ENCODE measurements around the gene NPEPPS.
A peak's percentile ranks its signal among the peaks of the same experiment; 100 is the strongest.
"Not testable (repeated sequence)": the region's sequence is repeated elsewhere in the genome, so short reads cannot be mapped to it uniquely, and the experiment has no call there.

The NPEPPS gene

DNA sequence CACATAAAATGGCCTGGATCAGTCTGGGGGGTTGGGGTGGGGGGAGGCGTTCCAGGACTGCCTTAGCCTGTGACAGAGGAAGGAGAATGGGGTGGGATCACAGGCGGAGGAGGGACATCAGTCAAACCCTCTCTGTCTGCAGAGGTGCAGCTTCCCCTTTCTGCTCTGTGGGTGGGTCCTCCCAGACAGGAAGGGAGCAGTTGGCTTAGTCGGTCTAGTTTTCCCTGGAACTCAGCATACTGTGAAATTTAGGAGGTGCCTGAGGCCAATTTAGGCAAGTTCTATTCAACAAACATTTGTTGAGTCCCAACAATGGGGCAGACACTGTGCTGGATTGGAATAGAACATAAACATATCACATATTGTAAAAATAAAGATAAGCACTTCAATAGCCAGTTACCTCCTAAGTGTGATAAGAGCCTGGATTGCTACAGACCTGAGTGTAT, 19.2 kb upstream of the NPEPPS start (continued):
- TF ChIP-seq, protein P1, sequence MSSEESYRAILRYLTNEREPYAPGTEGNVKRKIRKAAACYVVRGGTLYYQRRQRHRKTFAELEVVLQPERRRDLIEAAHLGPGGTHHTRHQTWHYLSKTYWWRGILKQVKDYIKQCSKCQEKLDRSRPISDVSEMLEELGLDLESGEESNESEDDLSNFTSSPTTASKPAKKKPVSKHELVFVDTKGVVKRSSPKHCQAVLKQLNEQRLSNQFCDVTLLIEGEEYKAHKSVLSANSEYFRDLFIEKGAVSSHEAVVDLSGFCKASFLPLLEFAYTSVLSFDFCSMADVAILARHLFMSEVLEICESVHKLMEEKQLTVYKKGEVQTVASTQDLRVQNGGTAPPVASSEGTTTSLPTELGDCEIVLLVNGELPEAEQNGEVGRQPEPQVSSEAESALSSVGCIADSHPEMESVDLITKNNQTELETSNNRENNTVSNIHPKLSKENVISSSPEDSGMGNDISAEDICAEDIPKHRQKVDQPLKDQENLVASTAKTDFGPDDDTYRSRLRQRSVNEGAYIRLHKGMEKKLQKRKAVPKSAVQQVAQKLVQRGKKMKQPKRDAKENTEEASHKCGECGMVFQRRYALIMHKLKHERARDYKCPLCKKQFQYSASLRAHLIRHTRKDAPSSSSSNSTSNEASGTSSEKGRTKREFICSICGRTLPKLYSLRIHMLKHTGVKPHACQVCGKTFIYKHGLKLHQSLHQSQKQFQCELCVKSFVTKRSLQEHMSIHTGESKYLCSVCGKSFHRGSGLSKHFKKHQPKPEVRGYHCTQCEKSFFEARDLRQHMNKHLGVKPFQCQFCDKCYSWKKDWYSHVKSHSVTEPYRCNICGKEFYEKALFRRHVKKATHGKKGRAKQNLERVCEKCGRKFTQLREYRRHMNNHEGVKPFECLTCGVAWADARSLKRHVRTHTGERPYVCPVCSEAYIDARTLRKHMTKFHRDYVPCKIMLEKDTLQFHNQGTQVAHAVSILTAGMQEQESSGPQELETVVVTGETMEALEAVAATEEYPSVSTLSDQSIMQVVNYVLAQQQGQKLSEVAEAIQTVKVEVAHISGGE (tag by site-specific recombination; conservative IDR thresholded peaks at IDR 0.05; ENCODE audit: low read depth), result 0 out of 2 replicates have a peak, but pooled peaks have one; percentile 14
- 0 out of 2 replicates have a peak, but pooled peaks have one; percentile 13 for TF ChIP-seq ZBTB17 (tag by site-specific recombination; IDR thresholded peaks at IDR 0.05)
- TF ChIP-seq, protein P2, sequence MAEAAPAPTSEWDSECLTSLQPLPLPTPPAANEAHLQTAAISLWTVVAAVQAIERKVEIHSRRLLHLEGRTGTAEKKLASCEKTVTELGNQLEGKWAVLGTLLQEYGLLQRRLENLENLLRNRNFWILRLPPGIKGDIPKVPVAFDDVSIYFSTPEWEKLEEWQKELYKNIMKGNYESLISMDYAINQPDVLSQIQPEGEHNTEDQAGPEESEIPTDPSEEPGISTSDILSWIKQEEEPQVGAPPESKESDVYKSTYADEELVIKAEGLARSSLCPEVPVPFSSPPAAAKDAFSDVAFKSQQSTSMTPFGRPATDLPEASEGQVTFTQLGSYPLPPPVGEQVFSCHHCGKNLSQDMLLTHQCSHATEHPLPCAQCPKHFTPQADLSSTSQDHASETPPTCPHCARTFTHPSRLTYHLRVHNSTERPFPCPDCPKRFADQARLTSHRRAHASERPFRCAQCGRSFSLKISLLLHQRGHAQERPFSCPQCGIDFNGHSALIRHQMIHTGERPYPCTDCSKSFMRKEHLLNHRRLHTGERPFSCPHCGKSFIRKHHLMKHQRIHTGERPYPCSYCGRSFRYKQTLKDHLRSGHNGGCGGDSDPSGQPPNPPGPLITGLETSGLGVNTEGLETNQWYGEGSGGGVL (tag by site-specific recombination; IDR thresholded peaks at IDR 0.05), result 0 out of 2 replicates have a peak, but pooled peaks have one; percentile 18

DNA sequence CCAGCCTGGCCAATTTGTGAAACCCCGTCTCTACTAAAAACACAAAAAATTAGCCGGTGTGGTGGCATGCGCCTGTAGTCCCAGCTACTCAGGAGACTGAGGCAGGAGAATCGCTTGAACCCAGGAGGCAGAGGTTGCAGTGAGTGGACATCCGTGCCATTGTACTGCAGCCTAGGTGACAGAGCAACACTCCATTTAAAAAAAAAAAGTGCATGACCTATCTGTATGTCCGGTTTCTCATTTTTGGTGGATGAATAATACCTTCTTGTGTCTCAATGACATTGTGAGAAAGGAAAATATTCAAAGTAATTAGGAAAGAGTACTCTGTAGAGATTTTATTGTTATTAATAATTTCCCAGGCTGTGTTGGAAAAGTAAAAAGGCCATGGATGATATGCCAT, 17.6 kb upstream of the NPEPPS start:
- H3K27ac ChIP-seq (ENCODE audit: extremely low read depth, low read depth, low read length); CTCF ChIA-PET; POLR2A ChIA-PET: not testable (repeated sequence)

DNA sequence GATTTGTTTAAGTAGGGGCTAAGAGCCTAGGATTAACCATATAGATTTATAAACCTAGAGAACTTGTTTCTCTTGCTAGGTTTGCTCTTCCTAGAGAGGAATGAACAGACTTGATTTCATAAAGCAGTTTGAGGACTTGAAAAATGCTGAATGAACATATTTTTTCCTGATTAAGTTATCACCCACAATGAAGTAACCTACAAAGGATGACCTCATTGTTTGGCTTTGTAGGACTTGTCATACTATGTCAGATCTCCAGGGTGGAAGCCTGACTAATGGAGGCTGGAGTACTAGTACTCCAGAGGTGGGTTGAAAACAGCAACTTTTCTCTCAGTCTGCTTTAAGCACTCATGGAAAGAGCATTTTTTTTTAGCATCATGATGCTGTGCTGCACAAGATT, 12.0 kb upstream of the NPEPPS start:
- H3K4me3 ChIP-seq (ENCODE audit: low read depth, low read length); CTCF ChIA-PET; H3K4me1 ChIP-seq (ENCODE audit: control insufficient read depth, insufficient read depth, low read length); POLR2A ChIA-PET; H3K36me3 ChIP-seq (ENCODE audit: control insufficient read depth in 2 of 2, insufficient read depth in 1 of 2, low read length in 2 of 2); H3K27ac ChIP-seq (ENCODE audit: extremely low read depth, low read depth, low read length); H3K9me3 ChIP-seq (ENCODE audit: control insufficient read depth, insufficient read depth, low read depth, low read length): not testable (repeated sequence)
- TF ChIP-seq, protein P3, sequence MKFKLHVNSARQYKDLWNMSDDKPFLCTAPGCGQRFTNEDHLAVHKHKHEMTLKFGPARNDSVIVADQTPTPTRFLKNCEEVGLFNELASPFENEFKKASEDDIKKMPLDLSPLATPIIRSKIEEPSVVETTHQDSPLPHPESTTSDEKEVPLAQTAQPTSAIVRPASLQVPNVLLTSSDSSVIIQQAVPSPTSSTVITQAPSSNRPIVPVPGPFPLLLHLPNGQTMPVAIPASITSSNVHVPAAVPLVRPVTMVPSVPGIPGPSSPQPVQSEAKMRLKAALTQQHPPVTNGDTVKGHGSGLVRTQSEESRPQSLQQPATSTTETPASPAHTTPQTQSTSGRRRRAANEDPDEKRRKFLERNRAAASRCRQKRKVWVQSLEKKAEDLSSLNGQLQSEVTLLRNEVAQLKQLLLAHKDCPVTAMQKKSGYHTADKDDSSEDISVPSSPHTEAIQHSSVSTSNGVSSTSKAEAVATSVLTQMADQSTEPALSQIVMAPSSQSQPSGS (tag by site-specific recombination; IDR thresholded peaks at IDR 0.05; ENCODE audit: low read depth), result peak; percentile 67
- peak; percentile 42; the same call in 1 of the 2 replicates for TF ChIP-seq ZNF629 (tag by site-specific recombination; IDR thresholded peaks at IDR 0.05)
- peak; percentile 32 for TF ChIP-seq ZBTB17 (tag by site-specific recombination; IDR thresholded peaks at IDR 0.05)

More for the DNA sequence above, 17.6 kb upstream of the NPEPPS start:
- not testable (repeated sequence) for H3K36me3 ChIP-seq (ENCODE audit: control insufficient read depth in 2 of 2, insufficient read depth in 1 of 2, low read length in 2 of 2); H3K9me3 ChIP-seq (ENCODE audit: control insufficient read depth, insufficient read depth, low read depth, low read length); H3K4me1 ChIP-seq (ENCODE audit: control insufficient read depth, insufficient read depth, low read length); H3K4me3 ChIP-seq (ENCODE audit: low read depth, low read length)

DNA sequence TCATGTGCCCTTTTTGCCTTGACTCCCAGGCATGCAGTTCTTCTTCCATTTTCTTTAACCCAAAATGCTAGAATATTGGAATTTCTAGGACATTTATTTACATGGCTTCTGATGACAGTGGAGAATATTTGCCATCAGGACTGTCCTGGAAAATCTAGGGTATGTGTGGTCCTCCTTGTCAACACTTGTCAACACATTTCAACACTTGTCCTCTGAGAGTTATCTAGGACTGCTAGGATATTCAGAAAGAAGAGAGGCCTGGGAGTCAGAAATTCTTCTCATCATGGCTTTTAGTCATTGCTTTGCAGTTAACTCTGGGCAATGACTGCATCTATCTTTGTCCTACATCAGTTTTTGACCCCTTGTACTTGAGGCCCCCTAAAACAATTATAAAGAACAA, 11.5 kb upstream of the NPEPPS start:
- CTCF ChIA-PET; H3K9me3 ChIP-seq (ENCODE audit: control insufficient read depth, insufficient read depth, low read depth, low read length); H3K36me3 ChIP-seq (ENCODE audit: control insufficient read depth in 2 of 2, insufficient read depth in 1 of 2, low read length in 2 of 2); H3K4me1 ChIP-seq (ENCODE audit: control insufficient read depth, insufficient read depth, low read length); H3K27ac ChIP-seq (ENCODE audit: extremely low read depth, low read depth, low read length); H3K4me3 ChIP-seq (ENCODE audit: low read depth, low read length); POLR2A ChIA-PET: not testable (repeated sequence)

DNA sequence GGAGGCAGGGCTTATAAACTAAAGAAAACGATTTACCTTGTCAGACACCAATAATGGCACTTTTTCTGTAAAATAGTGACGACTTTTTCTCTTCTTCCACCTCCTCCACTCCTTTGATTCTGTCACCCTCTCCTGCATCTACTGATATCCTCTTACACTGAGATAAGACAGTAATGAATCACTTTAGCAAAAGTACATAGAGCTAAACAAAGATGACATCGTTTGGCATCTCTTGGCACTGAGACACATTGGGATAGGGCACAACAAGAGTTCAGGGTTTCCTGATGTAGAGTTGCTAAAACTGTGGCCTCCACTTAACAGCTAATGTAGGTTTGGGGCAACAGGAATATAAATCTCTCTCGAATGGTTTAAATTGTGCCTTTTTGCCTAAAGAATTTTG, 10.6 kb upstream of the NPEPPS start:
- H3K27ac ChIP-seq (ENCODE audit: extremely low read depth, low read depth, low read length); CTCF ChIA-PET; H3K4me3 ChIP-seq (ENCODE audit: low read depth, low read length); H3K4me1 ChIP-seq (ENCODE audit: control insufficient read depth, insufficient read depth, low read length); H3K9me3 ChIP-seq (ENCODE audit: control insufficient read depth, insufficient read depth, low read depth, low read length); H3K36me3 ChIP-seq (ENCODE audit: control insufficient read depth in 2 of 2, insufficient read depth in 1 of 2, low read length in 2 of 2); POLR2A ChIA-PET: not testable (repeated sequence)

DNA sequence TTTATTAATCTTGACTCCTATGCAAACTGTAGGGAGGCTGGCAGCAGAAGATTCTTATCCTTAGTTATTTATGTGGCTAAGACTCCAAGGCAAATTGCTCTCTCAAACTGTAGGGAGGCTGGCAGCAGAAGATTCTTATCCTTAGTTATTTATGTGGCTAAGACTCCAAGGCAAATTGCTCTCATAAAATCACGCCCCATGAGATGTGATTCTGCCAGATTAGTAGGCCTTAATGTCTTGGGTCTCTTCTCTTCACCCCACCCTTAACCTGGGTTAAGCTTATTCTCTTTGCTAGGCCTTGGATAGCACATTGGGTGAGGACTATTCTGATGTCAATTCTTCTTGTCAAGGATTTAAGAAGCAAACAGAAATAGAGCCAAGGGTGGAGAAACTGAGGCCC, 9.5 kb upstream of the NPEPPS start:
- H3K4me3 ChIP-seq (ENCODE audit: low read depth, low read length); H3K36me3 ChIP-seq (ENCODE audit: control insufficient read depth in 2 of 2, insufficient read depth in 1 of 2, low read length in 2 of 2); H3K4me1 ChIP-seq (ENCODE audit: control insufficient read depth, insufficient read depth, low read length); POLR2A ChIA-PET; H3K27ac ChIP-seq (ENCODE audit: extremely low read depth, low read depth, low read length); H3K9me3 ChIP-seq (ENCODE audit: control insufficient read depth, insufficient read depth, low read depth, low read length); CTCF ChIA-PET: not testable (repeated sequence)

DNA sequence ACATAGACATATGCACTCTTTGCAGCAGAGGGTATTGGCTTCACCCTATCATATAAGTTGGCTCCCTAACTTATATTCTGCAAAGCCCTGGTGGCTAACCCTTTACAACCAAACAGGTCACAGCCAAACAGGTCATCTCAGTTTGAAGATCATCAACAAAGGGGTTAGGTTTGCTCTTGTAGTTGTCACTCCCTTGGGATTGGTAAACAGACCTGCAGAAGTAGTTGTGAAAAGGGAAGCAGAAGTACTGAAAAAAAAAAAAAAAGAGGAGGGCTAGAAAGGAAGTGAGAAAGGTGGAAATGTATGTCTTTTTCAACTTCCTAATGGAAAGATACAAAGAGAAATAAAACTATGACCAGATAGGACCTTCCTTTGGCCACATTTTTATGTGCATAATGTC, 8.6 kb upstream of the NPEPPS start:
- H3K36me3 ChIP-seq (ENCODE audit: control insufficient read depth in 2 of 2, insufficient read depth in 1 of 2, low read length in 2 of 2); H3K4me1 ChIP-seq (ENCODE audit: control insufficient read depth, insufficient read depth, low read length); POLR2A ChIA-PET; H3K9me3 ChIP-seq (ENCODE audit: control insufficient read depth, insufficient read depth, low read depth, low read length); H3K27ac ChIP-seq (ENCODE audit: extremely low read depth, low read depth, low read length); H3K4me3 ChIP-seq (ENCODE audit: low read depth, low read length); CTCF ChIA-PET: not testable (repeated sequence)

DNA sequence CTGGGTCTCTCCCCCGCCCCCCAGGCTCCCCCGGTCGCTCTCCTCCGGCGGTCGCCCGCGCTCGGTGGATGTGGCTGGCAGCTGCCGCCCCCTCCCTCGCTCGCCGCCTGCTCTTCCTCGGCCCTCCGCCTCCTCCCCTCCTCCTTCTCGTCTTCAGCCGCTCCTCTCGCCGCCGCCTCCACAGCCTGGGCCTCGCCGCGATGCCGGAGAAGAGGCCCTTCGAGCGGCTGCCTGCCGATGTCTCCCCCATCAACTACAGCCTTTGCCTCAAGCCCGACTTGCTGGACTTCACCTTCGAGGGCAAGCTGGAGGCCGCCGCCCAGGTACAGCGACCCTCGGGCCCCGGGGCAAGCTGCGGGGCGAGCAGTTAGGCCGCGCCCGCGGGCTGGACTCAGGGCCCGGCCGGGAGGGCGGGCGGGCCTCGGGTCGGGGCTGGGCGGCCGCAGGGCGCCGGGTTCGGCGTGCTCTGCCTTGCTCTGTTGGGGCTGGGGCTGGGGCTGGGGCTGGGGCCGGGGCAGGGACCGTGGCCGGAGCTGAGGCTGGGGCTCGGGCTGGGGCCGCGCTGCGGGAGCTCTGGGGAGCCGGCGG, 419 bp downstream of the NPEPPS start:
- CTCF ChIA-PET, result interaction anchor here (1.2 kb wide), 1 partner anchor 87 kb away, joined by 4 read pairs; no protein-coding TSS in a partner anchor
- not testable (repeated sequence) for H3K9me3 ChIP-seq (ENCODE audit: control insufficient read depth, insufficient read depth, low read depth, low read length); H3K36me3 ChIP-seq (ENCODE audit: control insufficient read depth in 2 of 2, insufficient read depth in 1 of 2, low read length in 2 of 2); H3K4me1 ChIP-seq (ENCODE audit: control insufficient read depth, insufficient read depth, low read length)
- Histone ChIP-seq H3K4me3 (ENCODE audit: low read depth, low read length) (peak overlapping the region; percentile 75), H3K27ac (ENCODE audit: extremely low read depth, low read depth, low read length) (peak overlapping the region; percentile 84)
- POLR2A ChIA-PET, result interaction anchor here (1.0 to 2.1 kb wide), 3 partner anchors 20 to 118 kb away, joined by 4 to 8 read pairs (median 5); partner anchors contain the start of gene KPNB1

All from HEK293 (cell line).